GM19395 (cell line): Measurements from ENCODE around the gene NUP37.
"Not testable (repeated sequence)": the region's sequence is repeated elsewhere in the genome, so short reads cannot be mapped to it uniquely, and the experiment has no call there.

Source experiments
- ATAC-seq: cut with Tn5 transposase; IDR thresholded peaks from one replicate; pipeline ENCODE4 v1.9.1; 2021; ENCODE audit warnings: mild to moderate bottlenecking, moderate library complexity; ENCODE audit not compliant: unreplicated experiment

NUP37 gene, protein sequence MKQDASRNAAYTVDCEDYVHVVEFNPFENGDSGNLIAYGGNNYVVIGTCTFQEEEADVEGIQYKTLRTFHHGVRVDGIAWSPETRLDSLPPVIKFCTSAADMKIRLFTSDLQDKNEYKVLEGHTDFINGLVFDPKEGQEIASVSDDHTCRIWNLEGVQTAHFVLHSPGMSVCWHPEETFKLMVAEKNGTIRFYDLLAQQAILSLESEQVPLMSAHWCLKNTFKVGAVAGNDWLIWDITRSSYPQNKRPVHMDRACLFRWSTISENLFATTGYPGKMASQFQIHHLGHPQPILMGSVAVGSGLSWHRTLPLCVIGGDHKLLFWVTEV

DNA sequence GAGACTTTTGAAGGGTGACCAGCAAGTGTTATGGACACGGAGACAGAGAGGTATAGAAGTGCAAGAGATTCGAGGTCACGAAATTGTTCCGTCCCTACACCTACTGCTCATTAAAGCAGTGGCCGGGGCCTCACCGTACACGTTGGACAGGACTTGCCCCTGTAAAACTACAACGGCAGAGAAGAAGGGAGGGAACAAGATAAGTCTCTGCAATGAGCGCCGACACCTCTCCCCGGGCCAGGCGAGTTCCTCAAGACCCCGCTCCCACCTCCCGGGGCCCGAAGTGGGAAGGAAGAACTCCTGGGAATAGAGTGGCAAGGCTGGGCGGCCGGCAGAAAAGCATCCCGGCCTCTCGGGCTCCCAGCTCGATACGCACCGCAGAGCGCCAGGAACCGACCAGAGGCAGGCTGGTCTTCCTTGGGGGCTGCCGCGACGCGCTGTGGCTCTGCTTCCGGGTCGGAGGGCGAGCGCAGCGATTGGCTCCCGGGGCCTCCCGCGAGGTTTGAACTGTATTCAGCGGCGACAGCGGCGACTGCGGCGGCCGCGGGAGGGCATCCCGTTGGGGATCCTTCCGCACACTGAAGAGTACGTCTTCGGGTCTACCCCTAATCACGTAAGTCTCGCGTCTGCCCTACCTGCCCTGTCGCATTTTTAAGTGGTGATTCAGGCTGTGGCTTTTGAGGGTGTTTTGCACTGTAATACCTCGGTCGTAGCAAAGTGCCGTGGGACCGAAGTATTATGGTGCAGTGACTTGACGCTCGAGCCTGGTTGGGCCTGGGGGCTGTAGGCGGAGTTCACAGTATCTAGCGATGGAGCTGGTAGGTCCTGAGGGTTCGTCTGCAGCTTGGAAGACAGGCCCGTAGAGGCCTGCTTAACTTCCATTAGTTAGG, at the start of gene NUP37, which contains the start of gene PARPBP:
TSS of gene NUP37 (minus strand) at position 441 of the 890 bp plus-strand sequence. CDS start 1,596 bp downstream, outside the sequence.
TSS of gene PARPBP (plus strand) at position 510 of the 890 bp plus-strand sequence. CDS start 3,706 bp downstream, outside the sequence.
- ATAC-seq = peak; percentile 98

DNA sequence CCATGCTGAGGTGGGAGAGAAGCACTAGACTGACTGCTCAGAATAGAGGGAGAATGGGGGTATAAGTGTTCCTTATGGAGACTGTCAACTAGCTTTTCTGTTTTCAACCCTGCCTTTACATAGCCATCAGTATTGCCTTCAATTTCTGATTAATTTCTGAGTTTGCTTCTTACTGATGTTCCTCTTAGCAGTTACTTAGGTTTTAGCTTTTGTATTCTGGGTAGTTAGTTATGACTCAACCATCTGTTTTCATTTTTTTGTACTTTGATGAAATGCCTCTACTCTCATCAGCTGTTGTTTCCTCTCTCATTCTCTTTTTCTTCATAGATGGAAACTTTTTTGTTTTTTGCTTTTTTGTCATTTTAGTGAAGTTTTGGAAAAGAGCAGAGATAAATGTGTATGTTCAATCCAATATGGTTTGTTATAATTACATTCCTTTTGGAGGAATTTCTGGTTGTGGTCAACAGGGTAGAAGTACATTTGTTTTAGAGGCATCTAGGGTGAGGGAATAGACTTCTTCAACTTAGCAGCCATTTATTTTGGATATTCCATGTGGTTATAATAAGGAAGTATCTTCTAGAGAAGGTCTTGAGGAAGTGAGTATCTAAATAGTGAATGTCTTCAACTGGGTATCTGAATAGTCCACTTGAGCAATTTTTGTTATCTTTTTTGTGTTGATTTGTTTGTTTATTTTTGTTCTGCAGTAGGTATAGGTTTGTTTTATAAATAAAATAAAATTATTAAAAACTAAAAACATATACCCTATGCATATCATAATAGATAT, 48.1 kb upstream of the NUP37 start:
- ATAC-seq = peak; percentile 82

DNA sequence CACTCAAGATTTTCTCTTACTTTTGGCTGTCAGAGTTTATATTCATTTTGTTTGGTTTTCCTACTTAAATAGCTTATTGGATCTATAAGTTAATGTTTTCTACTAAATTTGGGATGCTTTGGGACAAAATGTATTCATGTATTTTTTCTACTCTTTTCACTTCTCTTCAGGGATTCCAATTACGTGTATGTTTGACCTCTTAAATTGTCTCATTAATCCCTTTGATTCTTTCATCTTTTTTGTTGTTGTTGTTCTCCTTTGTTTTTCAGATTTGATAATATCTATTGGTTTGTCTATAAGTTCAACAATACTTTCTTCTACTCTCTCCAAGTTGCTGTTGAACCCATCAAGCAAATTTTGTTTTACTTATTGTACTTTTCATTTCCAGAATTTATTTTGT, 43.5 kb upstream of the NUP37 start:
- ATAC-seq = no peak

DNA sequence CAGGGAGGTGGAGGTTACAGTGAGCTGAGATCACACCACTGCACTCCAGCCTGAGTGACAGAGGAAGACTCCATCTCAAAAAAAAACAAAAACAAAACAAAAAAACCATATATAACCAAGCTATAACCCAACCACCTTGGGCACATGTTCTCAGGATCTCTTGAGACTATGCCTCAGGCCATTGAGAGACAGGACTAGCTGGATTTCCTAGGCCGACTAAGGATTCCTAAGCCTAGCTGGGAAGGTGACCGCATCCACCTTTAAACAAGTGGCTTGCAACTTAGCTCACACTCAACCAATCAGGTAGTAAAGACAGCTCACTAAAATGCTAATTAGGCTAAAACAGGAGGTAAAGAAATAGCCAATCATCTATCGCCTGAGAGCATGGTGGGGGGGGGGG, 35.3 kb upstream of the NUP37 start:
- ATAC-seq = not testable (repeated sequence)

DNA sequence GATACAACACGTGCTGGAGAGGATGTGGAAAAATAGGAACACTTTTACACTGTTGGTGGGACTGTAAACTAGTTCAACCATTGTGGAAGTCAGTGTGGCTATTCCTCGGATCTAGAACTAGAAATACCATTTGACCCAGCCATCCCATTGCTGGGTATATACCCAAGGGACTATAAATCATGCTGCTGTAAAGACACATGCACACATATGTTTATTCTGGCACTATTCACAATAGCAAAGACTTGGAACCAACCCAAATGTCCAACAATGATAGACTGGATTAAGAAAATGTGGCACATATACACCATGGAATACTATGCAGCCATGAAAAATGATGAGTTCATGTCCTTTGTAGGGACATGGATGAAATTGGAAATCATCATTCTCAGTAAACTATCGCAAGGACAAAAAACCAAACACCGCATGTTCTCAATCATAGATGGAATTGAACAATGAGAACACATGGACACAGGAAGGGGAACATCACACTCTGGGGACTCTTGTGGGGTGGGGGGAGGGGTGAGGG, 27.2 kb upstream of the NUP37 start:
- ATAC-seq = not testable (repeated sequence)

DNA sequence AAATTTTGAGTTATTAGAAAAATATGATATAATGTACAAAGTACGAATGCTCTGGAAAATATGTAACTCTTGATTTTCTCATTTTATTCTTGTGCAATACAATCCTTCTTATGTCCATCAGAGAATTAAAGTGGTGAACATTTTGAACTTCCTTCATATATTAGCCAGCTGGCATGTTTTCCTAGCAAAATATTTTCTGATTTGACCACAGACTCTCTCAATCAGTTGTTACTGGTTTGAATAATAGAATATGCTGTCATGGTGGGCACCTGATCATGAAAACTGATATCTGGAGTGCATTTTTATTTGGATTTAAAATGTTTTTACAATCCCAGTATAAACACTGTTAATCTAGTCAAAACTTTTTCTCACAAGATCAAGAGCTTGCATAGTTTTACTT, 24.3 kb upstream of the NUP37 start:
- ATAC-seq = no peak

DNA sequence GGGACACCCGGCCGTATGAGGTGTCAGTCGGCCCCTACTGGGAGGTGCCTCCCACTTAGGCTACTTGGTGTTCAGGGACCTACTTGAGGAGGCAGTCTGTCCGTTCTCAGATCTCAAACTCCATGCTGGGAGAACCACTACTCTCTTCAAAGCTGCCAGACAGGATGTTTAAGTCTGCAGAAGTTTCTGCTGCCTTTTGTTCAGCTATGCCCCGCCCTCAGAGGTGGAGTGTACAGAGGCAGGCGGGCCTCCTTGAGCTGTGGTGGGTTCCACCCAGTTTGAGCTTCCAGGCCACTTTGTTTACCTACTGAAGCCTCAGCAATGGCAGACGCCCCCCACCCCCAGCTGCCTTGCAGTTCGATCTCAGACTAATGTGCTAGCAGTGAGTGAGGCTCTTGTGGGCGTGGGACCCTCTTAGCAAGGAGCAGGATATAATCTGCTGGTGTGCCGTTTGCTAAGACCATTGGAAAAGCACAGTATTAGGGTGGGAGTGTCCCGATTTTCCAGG, 23.0 kb upstream of the NUP37 start:
- not testable (repeated sequence) for ATAC-seq

DNA sequence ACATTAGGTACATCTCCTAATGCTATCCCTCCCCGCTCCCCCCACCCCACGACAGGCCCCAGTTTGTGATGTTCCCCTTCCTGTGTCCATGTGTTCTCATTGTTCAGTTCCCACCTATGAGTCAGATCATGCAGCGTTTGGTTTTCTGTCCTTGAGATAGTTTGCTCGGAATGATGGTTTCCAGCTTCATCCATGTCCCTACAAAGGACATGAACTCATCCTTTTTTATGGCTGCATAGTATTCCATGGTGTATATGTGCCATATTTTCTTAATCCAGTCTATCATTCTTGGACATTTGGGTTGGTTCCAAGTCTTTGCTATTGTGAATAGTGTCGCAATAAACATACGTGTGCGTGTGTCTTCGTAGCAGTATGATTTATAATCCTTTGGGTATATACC, 17.7 kb upstream of the NUP37 start:
- ATAC-seq = not testable (repeated sequence)

DNA sequence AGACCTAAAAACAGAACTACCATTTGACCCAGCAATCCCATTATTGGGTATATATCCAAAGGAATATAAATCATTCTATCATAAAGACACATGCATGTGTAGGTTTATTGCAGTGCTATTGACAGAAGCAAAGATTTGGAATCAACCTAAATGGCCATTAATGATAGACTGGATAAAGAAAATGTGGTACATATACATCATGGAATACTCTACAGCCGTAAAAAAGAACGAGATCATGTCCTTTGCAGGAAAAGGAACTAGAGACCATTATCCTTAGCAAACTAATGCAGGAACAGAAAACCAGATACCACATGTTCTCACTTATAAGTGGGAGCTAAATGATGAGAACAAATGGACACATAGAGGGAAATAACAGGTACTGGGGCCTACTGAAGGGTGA, 11.5 kb upstream of the NUP37 start:
- not testable (repeated sequence) for ATAC-seq

DNA sequence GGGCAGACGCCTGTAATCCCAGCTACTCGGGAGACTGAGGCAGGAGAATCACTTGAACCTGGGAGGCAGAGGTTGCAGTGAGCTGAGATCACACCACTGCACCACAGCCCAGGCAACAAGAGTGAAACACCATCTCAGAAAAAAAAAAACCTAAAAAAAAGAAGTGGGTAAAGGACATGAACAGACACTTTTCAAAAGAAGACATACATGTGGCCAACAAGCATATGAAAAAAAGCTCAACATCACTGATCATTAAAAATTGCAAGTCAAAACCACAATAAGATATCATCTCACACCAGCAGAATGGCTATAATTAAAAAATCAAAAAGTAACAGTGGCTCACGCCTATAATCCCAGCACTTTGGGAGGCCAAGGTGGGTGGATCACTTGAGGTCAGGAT, 10.8 kb upstream of the NUP37 start:
- ATAC-seq = not testable (repeated sequence)

DNA sequence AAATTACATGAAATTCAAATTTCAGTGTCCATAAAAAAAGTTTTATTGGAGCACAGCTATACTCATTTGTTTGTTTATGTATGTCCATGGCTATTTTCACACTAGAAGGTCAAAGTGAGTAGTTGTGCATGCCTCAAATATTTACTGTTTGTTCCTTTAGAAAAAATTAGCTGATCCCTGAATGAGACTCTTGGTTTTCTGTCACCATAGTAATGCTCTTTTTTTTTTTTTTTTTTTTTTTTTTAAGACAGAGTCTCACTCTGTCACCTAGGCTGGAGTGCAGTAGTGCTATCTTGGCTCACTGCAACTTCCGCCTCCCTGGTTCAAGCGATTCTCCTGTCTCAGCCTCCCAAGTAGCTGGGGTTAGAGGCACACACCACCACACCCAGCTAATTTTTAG, 1.4 kb upstream of the NUP37 start:
- not testable (repeated sequence) for ATAC-seq

DNA sequence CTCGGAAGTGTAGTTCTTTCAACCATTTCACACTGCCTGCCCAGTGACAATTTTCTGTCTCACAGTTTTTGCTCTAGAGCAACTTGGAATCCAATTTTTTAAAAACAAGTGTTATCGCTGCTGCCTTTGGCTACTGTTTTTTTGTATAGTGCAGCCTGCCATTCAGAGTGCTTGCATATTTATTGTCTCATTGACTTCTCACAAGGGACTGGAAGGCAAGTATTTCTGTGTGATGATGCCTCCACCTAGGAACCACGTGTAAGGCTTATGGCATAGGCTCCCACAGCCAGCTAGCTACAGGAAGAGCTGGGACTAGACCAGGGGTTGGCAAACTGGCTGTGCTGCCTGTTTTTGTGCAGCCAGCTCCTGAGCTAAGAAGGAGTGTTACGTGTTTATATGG, 972 bp upstream of the NUP37 start:
- peak; percentile 1 for ATAC-seq

DNA sequence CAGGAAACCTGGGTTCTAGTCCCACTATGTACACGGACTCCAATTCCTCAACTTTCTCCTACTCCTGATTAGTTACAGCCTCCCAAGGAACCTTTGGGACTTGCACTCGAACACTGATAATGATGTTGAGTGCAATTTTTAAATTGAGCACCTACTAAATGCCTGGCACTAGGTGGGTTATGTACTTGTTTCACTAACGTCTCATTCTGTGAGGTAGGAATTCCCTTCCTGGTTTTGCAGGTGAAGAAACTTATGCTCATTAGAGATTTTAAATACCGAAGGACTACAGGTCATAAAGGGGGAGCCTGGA, 605 bp upstream of the NUP37 start:
- ATAC-seq = no peak

DNA sequence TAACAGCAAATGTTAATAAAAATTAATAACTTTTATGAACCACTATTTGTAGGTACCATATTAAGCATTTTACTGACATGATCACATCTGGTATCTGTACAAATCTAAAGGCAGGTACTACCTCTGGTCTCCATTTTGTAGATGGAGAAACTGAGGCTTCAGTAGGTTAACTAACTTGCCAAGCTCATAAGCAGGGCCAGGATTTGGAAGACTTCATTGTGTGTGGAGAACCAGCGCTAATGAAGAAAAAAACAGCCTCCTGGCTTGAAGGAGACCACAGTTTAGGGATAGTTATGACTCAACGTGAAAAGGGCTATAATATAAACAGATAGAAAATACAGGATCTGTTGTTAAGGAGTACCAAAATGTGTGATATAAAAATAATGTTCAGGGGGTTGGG, 1.0 kb downstream of the NUP37 start:
- ATAC-seq = no peak

DNA sequence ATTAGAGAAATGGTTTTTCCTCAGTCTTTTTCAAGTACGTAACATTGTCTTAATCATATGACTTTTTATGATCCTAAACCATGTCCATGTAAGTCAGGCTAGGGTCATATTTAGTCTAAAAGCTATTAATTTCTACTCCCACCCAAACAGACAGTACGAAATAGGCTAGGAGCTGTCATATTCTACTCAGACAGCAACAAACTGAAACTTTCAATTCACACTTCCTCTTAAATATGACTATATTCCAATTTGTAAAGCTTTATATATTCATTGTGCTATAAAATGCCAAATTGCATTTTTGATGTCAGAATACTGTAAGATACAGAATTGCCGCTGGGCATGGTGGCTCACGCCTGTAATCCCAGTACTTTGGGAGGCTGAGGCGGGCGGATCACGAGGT, 3.5 kb downstream of the NUP37 start:
- ATAC-seq = no peak

DNA sequence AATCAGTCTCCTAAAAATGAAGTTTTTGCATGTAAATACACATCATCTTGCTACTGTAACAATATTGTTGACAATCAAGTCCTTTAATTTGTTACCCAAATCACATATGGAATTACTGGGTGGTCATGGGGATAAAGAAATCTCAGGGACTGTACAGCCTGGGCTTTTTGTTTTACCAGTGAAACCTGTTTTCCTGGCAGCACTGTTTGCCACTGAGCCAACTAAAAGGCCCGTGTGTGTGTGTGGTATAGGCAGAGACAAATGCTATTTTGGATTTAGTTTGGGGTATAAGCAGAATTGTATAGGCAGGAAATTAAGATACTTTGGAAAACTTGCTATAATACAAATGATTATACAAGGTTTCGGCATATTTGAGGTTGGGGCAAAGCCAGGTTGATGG, 5.7 kb downstream of the NUP37 start:
- ATAC-seq = no peak

DNA sequence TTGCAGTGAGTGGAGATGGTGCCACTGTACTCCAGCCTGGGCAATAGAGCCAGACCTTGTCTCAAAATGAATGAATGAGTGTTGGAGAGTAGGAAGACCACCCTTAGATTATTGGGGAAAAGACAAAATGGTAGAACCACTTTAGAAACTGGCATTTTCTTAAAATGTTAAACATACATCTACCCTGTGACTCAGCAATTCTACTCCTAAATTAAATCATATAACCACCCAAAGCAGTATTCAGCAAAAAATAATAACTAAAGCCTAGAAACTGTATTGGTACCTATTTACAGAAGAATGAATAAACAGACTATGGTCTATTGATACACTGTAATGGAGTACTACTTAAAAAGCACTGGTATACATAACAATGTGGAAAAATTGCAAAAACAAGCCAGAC, 9.1 kb downstream of the NUP37 start:
- no peak for ATAC-seq

DNA sequence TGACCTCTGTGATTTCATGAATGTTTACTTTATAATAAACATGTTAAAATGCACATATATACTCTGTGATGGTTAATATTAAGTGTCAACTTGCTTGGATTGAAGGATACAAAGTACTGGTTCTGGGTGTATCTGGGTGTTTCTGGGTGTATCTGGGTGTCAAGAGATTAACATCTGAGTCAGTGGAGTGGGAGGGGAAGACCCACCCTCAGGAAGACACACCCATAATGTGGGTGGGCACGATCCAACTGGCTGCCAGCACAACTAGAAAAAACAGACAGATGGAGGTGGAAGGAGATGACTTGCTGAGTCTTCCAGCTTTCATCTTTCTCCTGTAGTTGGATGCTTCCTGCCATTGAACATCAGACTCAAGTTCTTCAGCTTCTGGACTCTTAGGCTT, 11.9 kb downstream of the NUP37 start:
- ATAC-seq = no peak

DNA sequence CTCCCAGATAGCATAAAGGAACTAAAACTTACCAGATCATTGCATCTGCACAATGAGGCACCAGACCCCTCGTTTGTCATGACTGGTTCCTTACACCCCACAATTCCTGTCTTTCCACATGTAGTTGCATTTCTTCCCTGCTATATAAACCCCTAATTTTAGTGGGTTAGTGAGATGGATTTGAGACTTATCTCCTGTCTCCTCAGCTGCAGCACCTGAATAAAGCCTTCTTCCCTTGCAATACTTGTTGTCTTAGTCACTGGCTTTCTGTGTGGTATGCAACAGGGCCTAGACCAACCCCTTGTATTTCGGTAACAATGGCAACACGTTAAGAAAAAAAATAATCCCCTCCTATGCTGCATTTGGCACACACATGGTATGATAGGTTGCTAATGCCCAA, 13.0 kb downstream of the NUP37 start:
- no peak for ATAC-seq

DNA sequence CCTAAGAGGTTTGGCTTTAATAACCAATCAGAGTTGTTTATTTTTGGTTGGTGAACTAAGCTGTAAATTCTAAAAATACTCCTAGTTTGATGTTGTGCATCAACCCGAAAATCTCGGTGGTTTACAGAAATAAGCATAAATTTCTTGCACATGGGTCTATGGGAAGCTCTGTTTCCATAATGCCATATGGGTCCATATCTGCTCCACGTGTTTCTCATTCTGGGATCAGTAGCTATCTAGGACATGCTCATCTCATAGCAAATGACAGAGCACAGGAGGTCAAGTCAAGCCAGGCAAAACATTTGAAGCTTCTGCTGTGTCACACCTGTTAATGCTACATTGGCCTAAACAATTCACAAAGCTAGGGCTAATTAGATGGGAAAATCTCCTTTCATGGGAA, 23.1 kb downstream of the NUP37 start:
- no peak for ATAC-seq
